ENCODE measurements around the gene S100A2. TPM values are rescaled to one million over a fixed set of nuclear protein-coding genes. Genes with fewer than 3 reads are reported as not detected.
A peak's percentile ranks its signal among the peaks of the same experiment; 100 is the strongest.

The S100A2 gene
- total and polyA plus RNA-seq, 2 of the 8 experiments (the other 6 are each of a cell fraction or from before 2014, with no cell fraction given), result 0.86 TPM; not detected in 1

DNA sequence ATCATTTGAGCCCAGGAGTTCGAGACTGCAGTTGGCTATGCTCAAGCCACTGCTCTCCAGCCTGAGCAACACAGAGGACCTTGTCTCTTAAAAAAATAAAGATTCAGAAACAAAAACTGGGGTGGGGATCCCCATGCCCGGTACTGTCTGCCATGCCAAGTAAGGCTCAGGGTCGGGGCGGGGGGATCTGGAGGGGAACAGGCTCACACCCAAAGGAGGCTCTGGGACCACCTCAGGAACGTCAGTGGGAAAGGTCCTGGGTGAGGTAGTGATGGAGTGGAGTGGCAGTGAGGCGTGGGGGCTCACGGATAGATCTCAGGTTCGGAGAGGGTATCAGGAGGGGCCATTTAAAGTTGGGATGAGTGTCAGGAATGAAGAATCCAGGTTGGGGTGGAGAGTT, 19.3 kb downstream of the S100A2 start:
- Histone ChIP-seq H3K79me2 (ENCODE audit: control insufficient read depth in 1 of 2, insufficient read depth in 2 of 2, low read length in 2 of 2) (no peaks in the 10 kb centered on the region), H2BK120ac (replicated peaks; ENCODE audit: low read depth, low read length) (no peak overlapping the region), H3K79me1 (ENCODE audit: low read depth, low read length) (no peaks in the 10 kb centered on the region), H3K4ac (replicated peaks; ENCODE audit: insufficient read length, low read depth, low read length) (no peak overlapping the region), H3K27ac (ENCODE audit: low read depth, low read length) (no peak overlapping the region), H3K23ac (ENCODE audit: insufficient read length) (no peak overlapping the region), H2BK15ac (ENCODE audit: low read length) (peak overlapping the region; percentile 83; the same call in 1 of the 2 replicates), H2BK5ac (ENCODE audit: low read depth, low read length) (peak overlapping the region; percentile 98; the same call in 1 of the 2 replicates), H3K4me3 (ENCODE audit: extremely low read depth in 1 of 4, insufficient read depth in 2 of 4, low read depth in 3 of 4, low read length in 4 of 4) (no peak overlapping the region), H4K5ac (ENCODE audit: insufficient read length, low read depth, low read length) (no peak overlapping the region), H2BK12ac (ENCODE audit: low read depth, low read length) (0 out of 2 replicates have a peak overlapping the region, but pooled peaks have one; percentile 99), H3K18ac (ENCODE audit: extremely low read depth, low read length) (no peak overlapping the region), H3K23me2 (ENCODE audit: low read depth, low read length) (peaks cover 6% of the 10 kb centered on the region), H3K36me3 (ENCODE audit: control insufficient read depth in 2 of 4, insufficient read depth in 4 of 4, low read length in 3 of 4) (no peaks in the 10 kb centered on the region), H4K8ac (ENCODE audit: extremely low read depth, insufficient read depth, low read length) (no peak overlapping the region), H2BK20ac (ENCODE audit: low read length) (no peak overlapping the region), H3K4me2 (ENCODE audit: insufficient read depth in 1 of 2, low read depth in 2 of 2, low read length in 2 of 2) (no peak overlapping the region), H3K9me3 (ENCODE audit: insufficient read depth in 2 of 2, low read depth in 1 of 2, low read length in 1 of 2) (no peaks in the 10 kb centered on the region), H2AK5ac (ENCODE audit: low read depth, low read length) (no peak overlapping the region), H3K4me1 (replicated peaks in 1 of 4; ENCODE audit: control insufficient read depth in 3 of 4, insufficient read depth in 4 of 4, low read length in 3 of 4) (peaks cover 4 to 35% (median 21%) of the 10 kb centered on the region in 4 experiments), H3K9ac (replicated peaks in 1 of 4; ENCODE audit: extremely low read depth in 1 of 4, low read depth in 3 of 4, low read length in 3 of 4) (no peak overlapping the region), H3K56ac (replicated peaks; ENCODE audit: insufficient read length, low read depth, low read length) (no peak overlapping the region), H3K14ac (ENCODE audit: insufficient read length) (no peak overlapping the region), H2AFZ (ENCODE audit: low read length) (no peak overlapping the region), H4K91ac (replicated peaks; ENCODE audit: insufficient read length, low read length) (no peak overlapping the region), H4K20me1 (replicated peaks in 1 of 2; ENCODE audit: control insufficient read depth in 1 of 2, insufficient read depth in 2 of 2, low read length in 2 of 2) (no peaks in the 10 kb centered on the region), H3K27me3 (replicated peaks in 1 of 4; ENCODE audit: control insufficient read depth in 3 of 4, extremely low read depth in 1 of 4, insufficient read depth in 3 of 4, low read length in 3 of 4) (no peaks in the 10 kb centered on the region; a peak in 2 of 7 replicates)
- DNase-seq (ENCODE audit: low read depth in 1 of 2, low spot score in 2 of 2), result no peak
- POLR2A ChIA-PET (ENCODE audit: partially characterized antibody), result interaction anchor here (0.9 kb wide), 1 partner anchor 11 kb away, joined by 3 read pairs; no protein-coding TSS in a partner anchor
- TF ChIP-seq KDM1A (IDR thresholded peaks at IDR 0.05; ENCODE audit: borderline replicate concordance, low read length) (no peak), CBX8 (IDR thresholded peaks at IDR 0.05; ENCODE audit: borderline replicate concordance, low read depth, low read length) (no peak), CBX5 (IDR thresholded peaks at IDR 0.05; ENCODE audit: low read depth, low read length) (no peak), RNF2 (IDR thresholded peaks at IDR 0.05; ENCODE audit: borderline replicate concordance, low read depth, low read length, missing control alignments, poor library complexity, severe bottlenecking) (no peak), TAF1 (IDR thresholded peaks at IDR 0.05; ENCODE audit: low read depth, low read length) (no peak), FOSL1 (IDR thresholded peaks at IDR 0.05; ENCODE audit: insufficient read depth, low read depth, low read length) (no peak), USF2 (IDR thresholded peaks at IDR 0.05; ENCODE audit: low read length) (no peak), SIX5 (IDR thresholded peaks at IDR 0.05; ENCODE audit: low read depth, low read length) (no peak), RAD21 (IDR thresholded peaks at IDR 0.05 in 1 of 2, conservative IDR thresholded peaks at IDR 0.05 in 1 of 2; ENCODE audit: low read depth in 2 of 2, low read length in 2 of 2) (no peak), SP2 (IDR thresholded peaks at IDR 0.05; ENCODE audit: low read length) (no peak)
- no peak for FAIRE-seq
- CTCF ChIA-PET (ENCODE audit: partially characterized antibody), result interaction anchor here (1.0 to 12.9 kb wide), 7 partner anchors 9 to 81 kb away, joined by 3 to 165 read pairs (median 10); partner anchors contain the start of genes S100A1, S100A13, S100A5 and S100A6
- WGBS, 2 experiments (ENCODE audit: extremely low coverage in 1 of 2, insufficient coverage in 1 of 2, insufficient read length in 1 of 2, insufficient replicate concordance in 2 of 2, low coverage in 1 of 2, low lambda C conversion rate in 2 of 2, missing lambda C conversion rate in 1 of 2), result 92% methylated on average over 8 of the region's 8 CpGs; no CpG with 5 or more reads in 1 of the 2 experiments
